Ovary (tissue), 9 donors: ENCODE data around the gene STPG3. TPM values are rescaled to one million over a fixed set of nuclear protein-coding genes. Genes with fewer than 3 reads are reported as not detected.

Experiments used
- DNase-seq, 5 donors: peaks; one replicate each; pipeline ENCODE4 v3.0.0-alpha.2; 2019 to 2020
- H3K27ac ChIP-seq, 2 donors: fragments of 200-600 bp; one replicate each; pipeline versions ENCODE4 v1.5.1 to v1.8.0; 2019 to 2022
- H3K27me3 ChIP-seq: fragments of 200-600 bp; one replicate; pipeline ENCODE4 v1.8.0; 2022
- H3K36me3 ChIP-seq: fragments of 200-600 bp; sonication (generic); one replicate; pipeline ENCODE4 v1.5.1; 2019
- H3K4me1 ChIP-seq: one replicate; pipeline ENCODE4 v1.8.1; 2013; ENCODE audit warnings: mild to moderate bottlenecking, moderate library complexity; ENCODE audit not compliant: insufficient read depth
- H3K4me3 ChIP-seq: fragments of 200-600 bp; sonication (generic); one replicate; pipeline ENCODE4 v1.5.1; 2017
- H3K9me3 ChIP-seq, 2 donors: fragments of 200-600 bp in 1 of 2; sonication (generic) in 1 of 2; one replicate each; pipeline versions ENCODE4 v1.5.1 to v1.8.1; 2013 to 2019; ENCODE audit warnings: mild to moderate bottlenecking in 1 of 2, moderate library complexity in 1 of 2
- CTCF ChIP-seq, 3 donors: fragments of 450-650 bp in 2 of 3; fragments of 200-600 bp in 1 of 3; IDR thresholded peaks; one replicate each; pipeline versions ENCODE4 v1.5.1 to v1.8.0; 2016 to 2022; ENCODE audit warnings: antibody characterized with exemption in 3 of 3, mild to moderate bottlenecking in 1 of 3
- EP300 ChIP-seq: sonication (generic); formaldehyde crosslinking; IDR thresholded peaks from one replicate; pipeline ENCODE4 v1.6.1; 2017; ENCODE audit warnings: antibody characterized with exemption
- POLR2A ChIP-seq: fragments of 450-650 bp; IDR thresholded peaks from one replicate; pipeline ENCODE4 v1.6.1; 2017; ENCODE audit warnings: antibody characterized with exemption, mild to moderate bottlenecking, moderate library complexity
- WGBS, 3 donors: extraction: QIAGEN DNeasy Blood & Tissue Kit in 1 of 3; methylation state at CpG; one replicate each; pipeline versions ENCODE4 v1.1.5 to v1.1.7; 2013 to 2017; 5-methylcytosine and 5-hydroxymethylcytosine counted together
- intact Hi-C, 4 donors: fragments of 100-400 bp; cut with DNase I; formaldehyde crosslinking; loops; one replicate each; pipeline versions ENCODE4 v1.11.0 to v1.15.1; 2022 to 2023
- polyA plus RNA-seq, 2 donors: library from polyadenylated mRNA; stranded (reverse); fragments of 200-250 nt in 1 of 2; fragments of 350-450 nt in 1 of 2; fragmentation: Illumina TruSeq in 1 of 2; extraction: RNeasy Lipid Tissue Mini Kit (QIAGEN cat#74804) in 1 of 2; gene quantifications; one replicate each; pipeline ENCODE4 v1.2.3, GENCODE V29; 2013 to 2014
- total RNA-seq, 7 donors: library from RNA; depleted of rRNA in 2 of 7; stranded (reverse); fragments of >200 nt in 2 of 7; fragmentation: NEBNext Ultra II Directional in 3 of 7; extraction: Animal tissue kit (Norgen Biotek cat#: 25700) in 3 of 7; gene quantifications; one replicate each; pipeline versions ENCODE4 v1.1.0 to v1.2.4, GENCODE V29; 2016 to 2023
- donor health status: DM: no; HTN: no; CAD: no; lungs with moderate emphysema.
- donor health status: DM: no; HTN: no; CAD: no.
- donor health status: Bipolar disorder and iron deficiency.
- donor health status: DM: yes; HTN: yes; CAD: no.
- donor health status: DM: no; HTN: no; CAD: no.
- donor health status: DM: yes; HTN: yes; CAD: no.

STPG3 gene
- total and polyA plus RNA-seq, 9 donors: not detected

DNA sequence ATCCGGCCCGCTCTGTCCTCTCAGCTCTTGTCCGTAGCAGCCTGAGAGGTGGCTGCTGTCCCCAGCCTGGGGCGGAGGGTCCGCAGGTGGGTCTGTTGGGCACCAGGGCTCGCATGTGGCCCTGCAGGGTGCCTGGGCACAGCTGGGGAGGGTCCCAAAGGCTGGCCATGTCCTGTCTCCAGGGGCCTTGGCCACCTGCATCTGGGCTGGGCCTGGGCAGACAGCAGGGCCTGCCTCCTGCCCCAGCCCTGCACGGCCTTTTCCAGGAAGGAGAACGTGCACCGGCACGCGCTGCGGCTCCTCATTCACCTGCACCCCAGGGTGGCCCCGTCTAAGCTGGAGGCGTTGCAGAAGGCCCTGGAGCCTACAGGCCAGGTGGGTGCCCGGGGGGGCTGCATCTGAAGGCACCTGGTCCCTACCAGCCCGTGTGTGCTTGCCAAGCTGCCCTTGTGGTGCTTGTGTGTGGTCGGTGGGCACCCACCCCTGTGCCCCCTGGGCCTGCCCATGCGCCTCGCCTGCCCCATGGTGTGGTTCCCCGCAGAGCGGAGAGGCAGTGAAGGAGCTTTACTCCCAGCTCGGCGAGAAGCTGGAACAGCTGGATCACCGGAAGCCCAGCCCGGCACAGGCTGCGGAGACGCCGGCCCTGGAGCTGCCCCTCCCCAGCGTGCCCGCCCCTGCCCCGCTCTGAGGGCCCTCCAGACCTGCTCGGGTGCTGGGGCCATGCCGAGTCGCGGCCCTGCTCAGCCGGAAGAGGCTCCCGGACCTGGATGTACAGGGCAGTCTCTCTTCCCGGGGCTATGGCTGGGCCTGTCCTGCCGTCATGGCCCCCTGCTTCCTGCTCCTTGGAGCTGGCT lies 21.4 kb downstream of the STPG3 start:
- no peak overlapping the region for H3K27ac ChIP-seq
- TF ChIP-seq POLR2A (no peak), EP300 (no peak), CTCF (IDR thresholded peaks at IDR 0.05) (no peak)
- no peaks in the 10 kb centered on the region for H3K9me3 ChIP-seq
- intact Hi-C loops: no loop called here
- H3K4me1 ChIP-seq: peaks cover 18% of the 10 kb centered on the region
- H3K27me3 ChIP-seq: no peaks in the 10 kb centered on the region
- 92 to 94% (median 93%) methylated on average over 28 to 39 of the region's 39 CpGs for WGBS, 3 donors
- peak in 1 of 5 donors; percentile 21 for DNase-seq
- H3K4me3 ChIP-seq: no peak overlapping the region
- H3K36me3 ChIP-seq: no peaks in the 10 kb centered on the region

- Histone ChIP-seq H3K4me1 (peaks cover 19% of the 10 kb centered on the region), H3K36me3 (no peaks in the 10 kb centered on the region), H3K27ac (no peak overlapping the region), H3K27me3 (no peaks in the 10 kb centered on the region), H3K4me3 (no peak overlapping the region), H3K9me3 (no peaks in the 10 kb centered on the region)
- intact Hi-C loops: no loop called here
- DNase-seq: no peak
- WGBS, 3 donors: 78 to 81% (median 80%) methylated on average over 13 of the region's 13 CpGs
- TF ChIP-seq EP300: no peak
- TF ChIP-seq CTCF (IDR thresholded peaks at IDR 0.05): no peak
- TF ChIP-seq POLR2A: no peak
Observed at GRCh38 chr9:137273095-137273490, 22.0 kb downstream of the STPG3 start.

GRCh38 chr9:137273611-137274320 lies 22.7 kb downstream of the STPG3 start:
- 71 to 83% (median 73%) methylated on average over 15 of the region's 15 CpGs for WGBS, 3 donors
- no peaks in the 10 kb centered on the region for H3K9me3 ChIP-seq
- H3K27me3 ChIP-seq: no peaks in the 10 kb centered on the region
- no peak overlapping the region for H3K4me3 ChIP-seq
- H3K36me3 ChIP-seq: no peaks in the 10 kb centered on the region
- DNase-seq: peak in 2 of 5 donors; percentile 17 to 35
- peaks cover 19% of the 10 kb centered on the region for H3K4me1 ChIP-seq
- no peak for TF ChIP-seq CTCF (IDR thresholded peaks at IDR 0.05)
- no peak for TF ChIP-seq POLR2A
- no peak for TF ChIP-seq EP300
- H3K27ac ChIP-seq: no peak overlapping the region
- intact Hi-C loops: no loop called here

- intact Hi-C loops: no loop called here
- TF ChIP-seq EP300 (no peak), CTCF (IDR thresholded peaks at IDR 0.05) (no peak), POLR2A (no peak)
- no peaks in the 10 kb centered on the region for H3K36me3 ChIP-seq
- H3K4me1 ChIP-seq: peaks cover 12% of the 10 kb centered on the region
- no peak overlapping the region for H3K27ac ChIP-seq
- no peaks in the 10 kb centered on the region for H3K9me3 ChIP-seq
- no peak overlapping the region for H3K4me3 ChIP-seq
- no peaks in the 10 kb centered on the region for H3K27me3 ChIP-seq
- WGBS, 3 donors: 79 to 91% (median 88%) methylated on average over 10 of the region's 10 CpGs
- peak in 1 of 5 donors; percentile 19 for DNase-seq
Observed at GRCh38 chr9:137275203-137275587, 24.1 kb downstream of the STPG3 start.
